ENCODE measurements around the gene PRDM16.
"Not testable (repeated sequence)": the region's sequence is repeated elsewhere in the genome, so short reads cannot be mapped to it uniquely, and the experiment has no call there.

PRDM16 gene

DNA sequence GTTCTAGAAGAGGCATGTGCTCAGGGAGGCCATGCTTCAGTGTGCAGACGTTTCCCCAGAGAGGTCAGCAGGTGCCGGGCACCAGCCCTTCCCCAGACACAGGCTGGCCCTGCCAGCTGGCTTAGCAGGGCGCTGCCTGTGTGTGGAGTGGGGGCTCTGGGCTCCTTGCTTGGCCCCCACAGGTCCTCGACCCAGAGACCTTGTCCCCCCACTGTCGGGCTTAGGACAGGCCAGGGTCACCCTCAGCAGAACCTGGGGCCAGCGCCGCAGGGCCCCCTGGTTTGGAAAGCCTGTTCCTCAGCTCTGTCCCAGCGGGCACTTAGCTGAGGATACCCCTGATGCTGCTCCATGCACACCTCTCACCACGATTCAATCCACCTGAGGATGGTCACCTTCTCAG, 213.2 kb downstream of the PRDM16 start:
- no peak for DNase-seq (ENCODE audit: low spot score)

GRCh38 chr1:3282656-3283430, 213.8 kb downstream of the PRDM16 start:
- DNase-seq (ENCODE audit: low spot score): no peak

GRCh38 chr1:3283849-3284248, 214.8 kb downstream of the PRDM16 start:
- DNase-seq (ENCODE audit: low spot score): no peak

GRCh38 chr1:3284691-3285090, 215.7 kb downstream of the PRDM16 start:
- no peak for DNase-seq (ENCODE audit: low spot score)

GRCh38 chr1:3285106-3285740, 216.2 kb downstream of the PRDM16 start:
- no peak for DNase-seq (ENCODE audit: low spot score)

DNA sequence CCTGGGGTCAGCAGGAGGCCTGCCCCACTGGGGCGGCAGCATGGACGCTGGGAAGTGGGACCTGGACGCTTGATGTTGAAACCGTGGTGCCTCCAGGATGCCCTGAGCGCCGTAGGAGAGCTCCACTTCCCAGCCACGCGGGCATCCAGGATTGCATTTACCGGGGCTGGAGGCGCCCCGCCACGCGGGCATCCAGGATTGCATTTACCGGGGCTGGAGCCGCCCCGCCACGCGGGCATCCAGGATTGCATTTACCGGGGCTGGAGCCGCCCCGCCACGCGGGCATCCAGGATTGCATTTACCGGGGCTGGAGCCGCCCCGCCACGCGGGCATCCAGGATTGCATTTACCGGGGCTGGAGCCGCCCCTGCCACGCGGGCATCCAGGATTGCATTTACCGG, 218.1 kb downstream of the PRDM16 start:
- DNase-seq (ENCODE audit: low spot score): not testable (repeated sequence)

DNA sequence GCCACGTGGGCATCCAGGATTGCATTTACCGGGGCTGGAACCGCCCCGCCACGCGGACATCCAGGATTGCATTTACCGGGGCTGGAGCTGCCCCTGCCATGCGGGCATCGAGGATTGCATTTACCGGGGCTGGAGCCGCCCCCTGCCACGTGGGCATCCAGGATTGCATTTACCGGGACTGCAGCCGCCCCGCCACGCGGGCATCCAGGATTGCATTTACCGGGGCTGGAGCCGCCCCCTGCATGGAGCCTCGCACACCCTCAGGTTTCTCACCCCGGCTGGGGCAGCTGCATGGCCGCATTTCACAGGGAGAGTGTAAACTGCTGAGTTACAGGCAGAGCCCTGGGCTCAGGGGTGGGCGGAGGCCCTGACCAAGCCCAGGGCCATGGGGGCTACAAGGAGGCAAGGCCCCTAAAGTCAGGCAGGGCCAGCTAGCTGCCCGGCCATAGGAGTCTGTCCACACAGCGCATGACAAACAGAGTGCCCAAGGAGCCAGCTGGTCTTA, 218.7 kb downstream of the PRDM16 start:
- no peak for DNase-seq (ENCODE audit: low spot score)

DNA sequence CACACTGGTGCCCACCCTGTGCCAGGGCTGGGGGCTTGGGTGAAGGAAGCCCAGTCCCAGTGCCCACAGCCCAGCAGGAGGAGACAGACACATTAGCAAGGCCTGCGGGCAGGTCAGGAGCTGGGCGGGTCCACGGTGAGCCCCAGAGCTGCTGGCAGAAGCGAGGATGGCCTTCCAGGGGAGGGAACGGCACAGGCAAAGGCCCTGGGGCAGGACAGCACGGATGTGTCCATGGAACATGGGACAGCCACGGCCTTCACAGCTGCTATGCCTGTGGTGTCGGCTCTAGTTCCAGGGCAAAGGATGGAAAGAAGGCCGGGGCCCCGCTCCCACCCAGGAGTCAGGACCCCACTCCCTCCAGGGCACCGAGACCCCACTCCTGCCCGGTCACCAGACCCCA, 220.5 kb downstream of the PRDM16 start:
- DNase-seq (ENCODE audit: low spot score): no peak

- no peak for DNase-seq (ENCODE audit: low spot score)
These were observed 221.4 kb downstream of the PRDM16 start for GRCh38 chr1:3290438-3290837.

- no peak for DNase-seq (ENCODE audit: low spot score)
These were observed 221.9 kb downstream of the PRDM16 start for GRCh38 chr1:3290915-3291314.

- no peak for DNase-seq (ENCODE audit: low spot score)
These were observed 223.2 kb downstream of the PRDM16 start for GRCh38 chr1:3292051-3292722.

DNA sequence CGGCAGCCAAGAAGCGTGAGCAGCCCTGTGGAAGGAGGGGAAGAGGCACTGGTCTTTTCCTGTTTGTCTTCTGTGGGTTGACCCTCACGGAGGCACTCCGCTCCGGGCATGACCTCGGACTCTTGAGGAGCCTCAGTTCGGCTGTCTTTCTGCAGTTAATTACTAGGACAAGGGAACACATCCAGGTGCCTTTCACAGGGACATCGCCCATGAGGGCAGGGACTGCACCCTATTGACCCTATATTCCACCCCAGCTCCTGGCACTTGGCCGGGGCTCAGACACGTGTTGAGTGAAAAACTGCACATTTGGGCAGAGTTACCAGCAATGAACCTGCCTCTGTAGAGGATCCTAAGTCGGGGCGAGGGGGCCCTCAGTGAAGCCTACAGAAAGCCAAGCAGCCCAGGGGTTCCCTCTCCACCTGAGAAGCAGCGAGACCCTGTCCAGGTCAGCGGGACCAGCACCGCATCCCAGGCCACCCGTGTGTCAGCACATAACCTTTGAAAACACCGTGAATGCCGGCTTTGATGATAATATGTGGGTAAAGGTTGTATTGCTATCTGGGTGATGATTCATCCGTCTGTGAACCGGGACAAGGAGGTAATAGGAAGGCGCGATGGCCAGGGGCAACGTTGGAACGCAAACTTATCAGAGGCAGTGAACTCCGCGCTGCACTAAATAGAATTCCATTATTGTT, 224.0 kb downstream of the PRDM16 start:
- DNase-seq (ENCODE audit: low spot score): no peak

DNA sequence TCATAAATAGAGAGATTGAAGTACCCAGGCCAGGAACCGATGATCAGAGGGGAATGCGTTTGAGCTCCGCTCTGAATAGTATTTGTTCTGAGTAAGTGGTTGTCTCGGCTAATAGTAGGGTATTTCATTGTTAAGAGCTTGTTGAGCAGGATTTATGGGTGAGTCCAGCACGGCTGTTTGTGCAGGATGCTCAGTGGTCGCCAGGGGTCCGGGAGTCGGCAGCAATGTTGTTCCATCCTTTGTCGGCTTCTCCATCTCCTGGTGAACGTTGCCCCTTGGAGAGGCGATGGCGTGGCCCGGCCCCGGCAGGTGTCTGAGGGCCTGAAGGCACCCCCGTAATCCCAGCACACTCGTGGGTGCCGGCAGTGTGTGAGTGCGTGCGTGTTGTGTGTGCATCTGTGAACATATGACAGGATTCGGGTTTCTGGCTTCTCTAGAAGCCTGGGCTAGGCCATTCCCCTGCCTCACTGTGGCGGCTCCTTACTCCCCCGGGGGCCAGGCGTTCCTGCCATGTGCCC, 224.6 kb downstream of the PRDM16 start:
- DNase-seq (ENCODE audit: low spot score): no peak

GRCh38 chr1:3294450-3294849, 225.4 kb downstream of the PRDM16 start:
- DNase-seq (ENCODE audit: low spot score): no peak

DNA sequence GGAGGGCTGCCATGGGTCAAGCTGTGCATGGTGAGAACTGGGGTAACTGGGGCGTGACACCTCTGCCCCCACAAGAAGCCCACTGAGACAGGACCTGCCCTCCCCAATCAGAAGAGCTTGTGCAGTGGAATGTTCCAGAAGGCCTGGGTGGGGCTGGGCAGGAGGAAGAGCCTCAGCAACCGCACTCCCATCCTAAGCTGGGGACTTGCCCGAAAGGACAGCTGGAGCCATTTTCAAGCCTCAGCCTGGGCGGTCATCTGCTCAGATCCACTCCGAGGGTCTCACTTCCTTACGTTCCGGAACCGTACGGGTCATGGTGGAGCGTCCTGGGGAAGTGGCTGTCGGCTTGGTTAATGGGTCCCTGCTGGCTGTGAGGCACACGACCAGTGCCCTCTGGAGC, 226.8 kb downstream of the PRDM16 start:
- DNase-seq (ENCODE audit: low spot score): no peak

DNA sequence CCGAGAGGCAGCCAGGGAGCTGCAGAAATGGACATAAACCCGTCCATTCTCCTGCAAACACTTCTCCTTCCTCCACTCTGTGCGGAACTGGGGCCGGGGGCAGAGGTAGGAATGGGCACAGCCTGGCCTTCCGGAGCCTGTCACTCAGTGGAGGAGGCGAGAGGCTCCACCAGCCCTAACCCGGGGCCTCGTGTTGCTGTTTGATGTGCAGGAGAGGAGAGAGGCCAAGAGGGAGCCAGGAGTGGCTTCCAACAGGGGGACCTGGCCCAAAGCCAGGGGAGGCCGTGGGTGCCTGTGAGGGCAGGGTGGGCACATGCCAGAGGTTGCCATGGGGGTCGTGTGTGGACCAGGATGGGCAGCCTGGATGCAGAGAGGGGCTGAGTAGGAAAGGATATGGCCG, 227.3 kb downstream of the PRDM16 start:
- DNase-seq (ENCODE audit: low spot score): no peak

DNA sequence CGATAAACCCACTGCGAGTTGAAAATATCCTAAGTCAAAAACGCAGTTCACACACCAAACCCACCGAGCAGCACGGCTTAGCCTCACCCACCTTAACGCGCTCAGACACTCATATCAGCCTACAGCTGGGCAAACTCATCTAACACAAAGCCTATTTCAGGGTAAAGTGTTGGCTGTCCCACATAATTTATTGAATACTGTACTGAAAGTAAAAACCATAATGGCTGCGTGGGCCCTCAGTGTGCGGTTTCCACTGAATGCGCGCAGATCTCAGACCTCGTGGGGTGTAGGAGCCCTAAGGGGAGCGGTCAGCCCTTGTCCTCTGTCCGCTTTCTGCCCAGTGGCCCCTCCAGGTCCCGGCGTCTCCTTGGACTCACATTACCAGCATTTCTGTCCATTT, 227.8 kb downstream of the PRDM16 start:
- DNase-seq (ENCODE audit: low spot score): no peak

DNA sequence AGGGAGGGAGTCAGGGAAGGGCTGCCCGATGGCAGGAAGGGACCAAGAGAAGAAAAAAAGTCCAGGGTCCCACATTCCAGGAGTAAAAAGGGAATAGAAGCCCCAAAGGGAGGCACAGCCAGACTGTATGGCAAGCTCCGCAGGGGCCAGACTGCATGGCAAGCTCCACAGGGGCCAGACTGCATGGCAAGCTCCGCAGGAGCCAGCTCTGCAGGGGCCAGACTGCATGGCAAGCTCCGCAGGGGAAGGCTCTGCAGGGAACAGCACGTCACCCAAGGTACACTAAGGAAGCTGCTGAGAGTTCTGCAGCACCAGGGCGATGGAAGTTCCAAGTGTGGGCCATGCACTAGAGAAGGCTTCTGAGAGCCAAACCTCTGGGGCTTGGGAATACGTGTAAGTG, 228.8 kb downstream of the PRDM16 start:
- no peak for DNase-seq (ENCODE audit: low spot score)

DNA sequence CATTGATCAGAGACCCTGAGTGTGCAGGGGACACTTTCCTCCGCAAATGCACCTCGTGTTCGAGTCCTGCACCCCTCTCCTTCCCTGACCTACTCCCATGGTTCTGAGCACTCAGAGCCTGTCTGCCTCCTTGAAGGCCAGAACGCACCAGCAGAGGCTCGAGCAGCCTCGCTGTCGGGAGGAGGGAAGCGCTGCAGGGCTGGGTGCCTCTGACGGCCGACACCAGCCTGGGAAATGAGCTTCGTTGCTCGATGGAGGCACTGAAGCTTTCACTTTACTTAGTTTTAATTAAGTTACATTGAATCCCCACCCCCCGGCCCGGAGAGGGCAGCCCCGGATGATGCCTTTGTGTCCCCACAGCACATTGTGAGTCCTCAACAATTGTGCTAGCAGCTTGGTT, 229.2 kb downstream of the PRDM16 start:
- no peak for DNase-seq (ENCODE audit: low spot score)

- DNase-seq (ENCODE audit: low spot score): no peak
These were observed 235.2 kb downstream of the PRDM16 start for GRCh38 chr1:3304246-3304645.

DNA sequence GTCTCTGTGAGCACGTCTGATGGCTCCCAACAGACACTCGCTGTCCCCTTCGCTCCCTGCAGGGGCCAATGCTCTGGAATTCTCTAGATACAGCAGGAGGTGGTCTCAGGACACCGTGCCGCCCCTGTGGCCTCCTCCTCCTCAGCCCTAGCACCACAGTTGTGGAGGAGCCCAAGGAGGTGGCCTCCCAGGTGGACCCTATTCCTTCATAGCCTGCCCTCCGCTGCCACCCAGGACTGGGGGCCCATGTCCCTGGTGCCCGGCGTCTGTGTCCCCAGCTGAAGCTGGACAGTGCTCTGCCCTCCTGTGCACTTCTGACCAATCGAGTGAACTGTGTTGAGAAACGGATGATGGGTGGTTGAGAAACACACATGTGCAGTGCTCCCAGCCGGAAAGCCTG, 235.7 kb downstream of the PRDM16 start:
- no peak for DNase-seq (ENCODE audit: low spot score)

DNA sequence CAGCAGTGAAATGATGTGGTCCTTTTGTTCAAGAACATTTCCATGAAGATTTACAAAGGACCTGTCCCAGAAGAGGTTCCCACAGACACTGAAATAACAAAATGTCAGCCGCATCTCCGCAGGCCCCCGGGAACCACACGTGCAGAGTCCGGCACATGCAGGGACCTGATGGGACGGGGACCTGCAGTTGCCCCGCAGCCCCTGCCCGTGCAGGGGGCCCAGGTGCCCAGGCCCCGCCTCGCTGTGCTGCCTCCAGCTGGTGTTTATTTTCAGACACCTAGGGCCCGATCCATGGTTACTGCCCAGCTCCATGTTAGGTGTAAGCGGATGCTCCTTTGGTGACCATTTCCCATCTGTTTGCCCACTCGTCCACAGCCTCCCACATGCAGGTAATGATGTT, 236.2 kb downstream of the PRDM16 start:
- DNase-seq (ENCODE audit: low spot score): no peak
